Measurements from ENCODE around the gene DNAJC3.
"Not testable (repeated sequence)": the region's sequence is repeated elsewhere in the genome, so short reads cannot be mapped to it uniquely, and the experiment has no call there.

- TF ChIP-seq CTCF (IDR thresholded peaks at IDR 0.05; ENCODE audit: low read depth, low read length); EZH2phosphoT487 (IDR thresholded peaks at IDR 0.05; ENCODE audit: low read depth): not testable (repeated sequence)
These were observed 8.0 kb downstream of the DNAJC3 start for GRCh38 chr13:95684960-95685359.

All from OCI-LY3 (cell line).